Endothelial cell of umbilical vein (primary cell): ENCODE results near the gene SPATA32. TPM values are rescaled to one million over a fixed set of nuclear protein-coding genes. Genes with fewer than 3 reads are reported as not detected.

Source experiments
- BruUV-seq: library from RNA; stranded (reverse); fragments of 400-500 nt; replicated peaks from 2 replicates; lab custom pipeline; 2021; lab: Mats Ljungman, UMichigan
- CTCF ChIA-PET: fragments of 300-600, 350-600 bp; sonication (Branson Sonifier 250); formaldehyde crosslinking; loops from one replicate; lab custom pipeline; 2021; ENCODE audit warnings: antibody characterized with exemption, inconsistent platforms; lab: Charles Lee
- POLR2A ChIA-PET: fragments of 300-600, 350-600 bp; sonication (Branson Sonifier 250); formaldehyde crosslinking; loops from one replicate; lab custom pipeline; 2021; ENCODE audit warnings: antibody characterized with exemption, inconsistent platforms; lab: Charles Lee
- DNase-seq: peaks from one replicate; pipeline ENCODE4 v3.0.0-alpha.2; 2011; ENCODE audit warnings: low read depth, low spot score
- FAIRE-seq: peaks from 2 replicates; lab custom pipeline; 2011; peaks lifted over from hg19 to GRCh38; lab: Jason Lieb, UNC
- H2AFZ ChIP-seq: 2 replicates; pipeline ENCODE4 v1.6.0; 2012; ENCODE audit warnings: low read depth, low read length, control low read depth, inconsistent platforms
- H3K27ac ChIP-seq: 2 replicates; pipeline ENCODE4 v1.5.1; 2011; ENCODE audit warnings: low read depth, mild to moderate bottlenecking, control low read depth, low read length, moderate library complexity; ENCODE audit not compliant: insufficient read depth
- H3K27me3 ChIP-seq, 2 experiments: 2 replicates each; pipeline versions ENCODE4 v1.6.0 to v1.6.1; 2011; ENCODE audit warnings: low read length in 2 of 2, mixed read lengths in 1 of 2; ENCODE audit not compliant: control insufficient read depth in 2 of 2, insufficient read depth in 2 of 2
- H3K36me3 ChIP-seq, 2 experiments: 2 replicates in 1 of 2; 3 replicates in 1 of 2; pipeline ENCODE4 v1.5.1; 2011; ENCODE audit warnings: low read length in 2 of 2, mild to moderate bottlenecking in 1 of 2, moderate library complexity in 1 of 2; ENCODE audit not compliant: control insufficient read depth in 2 of 2, insufficient read depth in 2 of 2; ENCODE audit errors: extremely low read depth in 1 of 2
- H3K4me1 ChIP-seq: 3 replicates; pipeline ENCODE4 v1.5.1; 2011; ENCODE audit warnings: mild to moderate bottlenecking, low read length; ENCODE audit not compliant: control insufficient read depth, insufficient read depth; ENCODE audit errors: extremely low read depth
- H3K4me2 ChIP-seq: 2 replicates; pipeline ENCODE4 v1.6.1; 2011; ENCODE audit warnings: low read length, control low read depth, mixed read lengths; ENCODE audit not compliant: insufficient read depth
- H3K4me3 ChIP-seq, 3 experiments: fragments of 200-600 bp in 1 of 3; sonication (generic), shearing (Covaris generic) in 1 of 3; replicated peaks in 1 of 3; 2 replicates each; pipeline ENCODE4 v1.5.1; 2011 to 2016; ENCODE audit warnings: control low read depth in 3 of 3, low read length in 3 of 3, mild to moderate bottlenecking in 2 of 3, inconsistent platforms in 1 of 3, low read depth in 1 of 3, moderate library complexity in 1 of 3; ENCODE audit not compliant: insufficient read depth in 1 of 3
- H3K79me2 ChIP-seq: 2 replicates; pipeline ENCODE4 v1.6.0; 2012; ENCODE audit warnings: low read length, inconsistent platforms; ENCODE audit not compliant: control insufficient read depth, insufficient read depth
- H3K9ac ChIP-seq: replicated peaks from 2 replicates; pipeline ENCODE3; 2011; ENCODE audit warnings: low read length, control low read depth; ENCODE audit not compliant: insufficient read depth; ENCODE audit errors: extremely low read depth
- H3K9me1 ChIP-seq: replicated peaks from 3 replicates; pipeline ENCODE4 v1.6.0; 2011; ENCODE audit warnings: mild to moderate bottlenecking, low read length; ENCODE audit not compliant: control insufficient read depth, insufficient read depth; ENCODE audit errors: extremely low read depth
- H3K9me3 ChIP-seq: replicated peaks from 2 replicates; pipeline ENCODE4 v1.5.1; 2012; ENCODE audit warnings: low read length, inconsistent platforms; ENCODE audit not compliant: control insufficient read depth, insufficient read depth
- H4K20me1 ChIP-seq: replicated peaks from 2 replicates; pipeline ENCODE3; 2011; ENCODE audit warnings: mild to moderate bottlenecking, low read length; ENCODE audit not compliant: control insufficient read depth, insufficient read depth; ENCODE audit errors: extremely low read depth
- EZH2 ChIP-seq: IDR thresholded peaks from 2 replicates; pipeline ENCODE4 v1.6.1; 2012; ENCODE audit warnings: borderline replicate concordance, low read depth, mild to moderate bottlenecking, moderate library complexity, low read length, inconsistent platforms; ENCODE audit not compliant: severe bottlenecking
- FOS ChIP-seq: IDR thresholded peaks from 2 replicates; pipeline ENCODE4 v1.6.1; 2011; ENCODE audit warnings: mild to moderate bottlenecking, low read length, moderate library complexity, borderline replicate concordance; ENCODE audit not compliant: insufficient read depth
- GATA2 ChIP-seq: IDR thresholded peaks from 2 replicates; pipeline ENCODE4 v1.7.0; 2011; ENCODE audit warnings: low read depth, mild to moderate bottlenecking, moderate library complexity, mixed read lengths, low read length; ENCODE audit not compliant: insufficient read length, insufficient read depth
- JUN ChIP-seq: IDR thresholded peaks from 2 replicates; pipeline ENCODE4 v1.6.1; 2011; ENCODE audit warnings: borderline replicate concordance, low read depth; ENCODE audit not compliant: insufficient read length, insufficient read depth
- MYC ChIP-seq: IDR thresholded peaks from one replicate; pipeline ENCODE4 v1.6.1; 2011; ENCODE audit warnings: mild to moderate bottlenecking, low read depth, low read length
- POLR2A ChIP-seq: IDR thresholded peaks from 2 replicates; pipeline ENCODE4 v1.6.1; 2012; ENCODE audit warnings: low read depth, mild to moderate bottlenecking, control low read depth, low read length
- POLR2AphosphoS5 ChIP-seq: IDR thresholded peaks from 2 replicates; pipeline ENCODE4 v1.6.1; 2012; ENCODE audit warnings: low read depth, mild to moderate bottlenecking, control low read depth, low read length, moderate library complexity; ENCODE audit not compliant: insufficient read depth
- dilution Hi-C: fragments of 300-500 bp; cut with MboI; formaldehyde crosslinking; loops from one replicate; pipeline ENCODE4 v1.15.0; 2019; ENCODE audit warnings: low sequenced_read_pairs; ENCODE audit not compliant: extremely low pct_ligation_motif_present
- intact Hi-C: fragments of 100-400 bp; cut with micrococcal nuclease; formaldehyde crosslinking; loops from one replicate; pipeline ENCODE4 v1.10.0; 2022
- polyA plus RNA-seq, 4 experiments: library from polyadenylated mRNA; depleted of rRNA in 3 of 4; stranded (reverse) in 3 of 4; unstranded in 1 of 4; fragments of >200 nt; gene quantifications; 2 replicates each; pipeline versions ENCODE4 v1.2.1 to v1.2.3, GENCODE V29; 2011 to 2012; ENCODE audit warnings: missing spikeins in 1 of 4
- total RNA-seq: library from RNA; stranded (reverse); gene quantifications from 2 replicates; pipeline ENCODE4 v1.2.3, GENCODE V29; 2021
- TF ChIP-seq, protein P1 (sequence below), 2 donors: IDR thresholded peaks; 1 replicate in 1 of 2; 2 replicates in 1 of 2; pipeline ENCODE4 v1.5.1; 2011; ENCODE audit warnings: low read length in 2 of 2, mild to moderate bottlenecking in 2 of 2, moderate library complexity in 2 of 2, control low read depth in 1 of 2, inconsistent platforms in 1 of 2, low read depth in 1 of 2; ENCODE audit not compliant: insufficient read depth in 1 of 2; ENCODE audit errors: extremely low read depth in 1 of 2
- TF ChIP-seq, protein P2 (sequence below): IDR thresholded peaks from 2 replicates; pipeline ENCODE4 v1.6.1; 2011; ENCODE audit not compliant: insufficient read depth, insufficient read length

The SPATA32 gene
- total and polyA plus RNA-seq, 2 donors (not counting 3 experiments of a cell fraction or from before 2014, with no cell fraction given), result not detected

DNA sequence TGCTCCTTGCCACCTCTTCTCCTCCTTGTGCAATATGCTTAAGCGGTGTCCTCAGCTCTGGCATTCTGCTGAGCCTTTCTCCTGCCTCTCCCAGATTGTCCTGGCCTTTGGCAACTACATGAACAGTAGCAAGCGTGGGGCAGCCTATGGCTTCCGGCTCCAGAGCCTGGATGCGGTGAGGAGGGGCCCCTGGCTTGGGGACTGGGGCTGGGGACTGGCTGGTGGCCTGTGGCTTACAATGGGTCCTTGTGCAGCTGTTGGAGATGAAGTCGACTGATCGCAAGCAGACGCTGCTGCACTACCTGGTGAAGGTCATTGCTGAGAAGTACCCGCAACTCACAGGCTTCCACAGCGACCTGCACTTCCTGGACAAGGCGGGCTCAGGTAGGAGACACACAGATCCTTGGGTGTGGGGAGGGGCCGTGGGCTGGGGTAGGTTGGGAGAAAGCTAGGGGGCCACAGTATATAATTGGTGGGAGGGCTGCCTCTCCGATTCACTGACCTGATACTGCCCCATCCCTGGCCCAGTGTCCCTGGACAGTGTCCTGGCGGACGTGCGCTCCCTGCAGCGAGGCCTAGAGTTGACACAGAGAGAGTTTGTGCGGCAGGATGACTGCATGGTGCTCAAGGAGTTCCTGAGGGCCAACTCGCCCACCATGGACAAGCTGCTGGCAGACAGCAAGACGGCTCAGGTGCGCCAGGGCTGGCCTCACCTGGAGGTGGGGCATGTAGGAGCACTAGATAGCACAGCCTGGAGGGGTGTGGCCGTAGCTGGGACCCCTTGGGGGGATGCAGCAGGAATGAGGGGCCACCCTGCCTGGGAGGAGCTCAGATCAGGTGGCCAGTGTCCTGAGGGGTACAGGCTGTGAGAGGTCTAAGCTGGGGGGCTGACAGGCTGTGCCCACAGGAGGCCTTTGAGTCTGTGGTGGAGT lies 16.9 kb downstream of the SPATA32 start:
- dilution Hi-C loops, result no loop called here
- no TSS peak for BruUV-seq
- H4K20me1 ChIP-seq, result no peaks in the 10 kb centered on the region
- intact Hi-C loops, result no loop called here
- no peak overlapping the region for H3K4me3 ChIP-seq
- H3K79me2 ChIP-seq, result no peaks in the 10 kb centered on the region
- H3K27me3 ChIP-seq, result peaks cover 12 to 14% of the 10 kb centered on the region in 2 experiments
- ChIA-PET POLR2A (no interaction called here), CTCF (interaction anchor here (0.8 to 2.5 kb wide), 6 partner anchors 10 to 127 kb away, joined by 3 to 10 read pairs (median 4); partner anchors contain the start of gene ACBD4)
- no peaks in the 10 kb centered on the region for H3K9me1 ChIP-seq
- FAIRE-seq (no peak), DNase-seq (no peak)
- no peak overlapping the region for H3K27ac ChIP-seq
- peaks cover 8% of the 10 kb centered on the region for H3K4me1 ChIP-seq
- H2AFZ ChIP-seq, result no peak overlapping the region
- H3K9me3 ChIP-seq, result no peaks in the 10 kb centered on the region
- no peaks in the 10 kb centered on the region for H3K36me3 ChIP-seq
- H3K4me2 ChIP-seq, result no peak overlapping the region
- TF ChIP-seq POLR2A (no peak), FOS (no peak), GATA2 (no peak), EZH2 (no peak), JUN (no peak), MYC (no peak), POLR2AphosphoS5 (no peak)
- TF ChIP-seq, protein P1, sequence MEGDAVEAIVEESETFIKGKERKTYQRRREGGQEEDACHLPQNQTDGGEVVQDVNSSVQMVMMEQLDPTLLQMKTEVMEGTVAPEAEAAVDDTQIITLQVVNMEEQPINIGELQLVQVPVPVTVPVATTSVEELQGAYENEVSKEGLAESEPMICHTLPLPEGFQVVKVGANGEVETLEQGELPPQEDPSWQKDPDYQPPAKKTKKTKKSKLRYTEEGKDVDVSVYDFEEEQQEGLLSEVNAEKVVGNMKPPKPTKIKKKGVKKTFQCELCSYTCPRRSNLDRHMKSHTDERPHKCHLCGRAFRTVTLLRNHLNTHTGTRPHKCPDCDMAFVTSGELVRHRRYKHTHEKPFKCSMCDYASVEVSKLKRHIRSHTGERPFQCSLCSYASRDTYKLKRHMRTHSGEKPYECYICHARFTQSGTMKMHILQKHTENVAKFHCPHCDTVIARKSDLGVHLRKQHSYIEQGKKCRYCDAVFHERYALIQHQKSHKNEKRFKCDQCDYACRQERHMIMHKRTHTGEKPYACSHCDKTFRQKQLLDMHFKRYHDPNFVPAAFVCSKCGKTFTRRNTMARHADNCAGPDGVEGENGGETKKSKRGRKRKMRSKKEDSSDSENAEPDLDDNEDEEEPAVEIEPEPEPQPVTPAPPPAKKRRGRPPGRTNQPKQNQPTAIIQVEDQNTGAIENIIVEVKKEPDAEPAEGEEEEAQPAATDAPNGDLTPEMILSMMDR (IDR thresholded peaks at IDR 0.05; ENCODE audit: extremely low read depth in 1 of 2, insufficient read depth in 1 of 2, low read depth in 1 of 2, low read length in 2 of 2), result no peak
- TF ChIP-seq, protein P2, sequence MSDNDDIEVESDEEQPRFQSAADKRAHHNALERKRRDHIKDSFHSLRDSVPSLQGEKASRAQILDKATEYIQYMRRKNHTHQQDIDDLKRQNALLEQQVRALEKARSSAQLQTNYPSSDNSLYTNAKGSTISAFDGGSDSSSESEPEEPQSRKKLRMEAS, result no peak
- no peak overlapping the region for H3K9ac ChIP-seq
